Adrenal gland (tissue), 12 donors: ENCODE data around the gene ARL5C. TPM values are rescaled to one million over a fixed set of nuclear protein-coding genes. Genes with fewer than 3 reads are reported as not detected.
A peak's percentile ranks its signal among the peaks of the same experiment; 100 is the strongest.
"Not testable (repeated sequence)": the region's sequence is repeated elsewhere in the genome, so short reads cannot be mapped to it uniquely, and the experiment has no call there.

Experiments used
- DNase-seq, 7 donors: peaks; one replicate each; pipeline ENCODE4 v3.0.0-alpha.2; 2019 to 2020
- H3K27ac ChIP-seq, 5 donors: fragments of 200-600 bp; sonication (generic) in 4 of 5; 1 replicate in 3 of 5; 2 replicates in 2 of 5; pipeline versions ENCODE4 v1.5.1 to v1.8.0; 2016 to 2020; ENCODE audit warnings: mild to moderate bottlenecking in 1 of 5
- H3K27me3 ChIP-seq: fragments of 200-600 bp; 2 replicates; pipeline ENCODE4 v1.8.0; 2021
- H3K36me3 ChIP-seq, 2 donors: fragments of 200-600 bp; replicated peaks in 1 of 2; 1 replicate in 1 of 2; 2 replicates in 1 of 2; pipeline versions ENCODE4 v1.5.1 to v1.8.0; 2018 to 2022
- H3K4me1 ChIP-seq, 2 donors: fragments of 200-600 bp; replicated peaks in 1 of 2; 1 replicate in 1 of 2; 2 replicates in 1 of 2; pipeline versions ENCODE4 v1.5.1 to v1.8.0; 2018 to 2021
- H3K4me3 ChIP-seq, 4 donors: fragments of 200-600 bp; sonication (generic) in 3 of 4; one replicate each; pipeline ENCODE4 v1.5.1; 2016 to 2018
- H3K9me3 ChIP-seq, 3 donors: fragments of 200-600 bp; sonication (generic) in 1 of 3; replicated peaks in 1 of 3; 1 replicate in 2 of 3; 2 replicates in 1 of 3; pipeline versions ENCODE4 v1.5.1 to v1.8.0; 2016 to 2021
- POLR2A ChIP-seq, 2 donors: fragments of 450-650 bp; IDR thresholded peaks; one replicate each; pipeline ENCODE4 v1.6.1; 2017; ENCODE audit warnings: antibody characterized with exemption in 2 of 2, mild to moderate bottlenecking in 2 of 2, moderate library complexity in 1 of 2
- WGBS, 4 donors: extraction: QIAGEN DNeasy Blood & Tissue Kit in 2 of 4; methylation state at CpG; one replicate each; pipeline versions ENCODE4 v1.1.5 to v1.1.7; 2013 to 2017; 5-methylcytosine and 5-hydroxymethylcytosine counted together
- intact Hi-C, 2 donors: fragments of 100-400 bp; cut with DNase I; formaldehyde crosslinking; loops; one replicate each; pipeline versions ENCODE4 v1.14.1 to v1.15.0; 2022 to 2023
- polyA plus RNA-seq, 3 donors: library from polyadenylated mRNA; stranded (reverse); fragments of 200-250 nt in 2 of 3; fragments of 350-450 nt in 1 of 3; fragmentation: Illumina TruSeq in 1 of 3; extraction: RNeasy Lipid Tissue Mini Kit (QIAGEN cat#74804) in 1 of 3; gene quantifications; one replicate each; pipeline ENCODE4 v1.2.3, GENCODE V29; 2013 to 2014
- total RNA-seq, 9 donors: library from RNA; depleted of rRNA in 4 of 9; stranded (reverse); fragments of >200 nt in 4 of 9; fragments of 120-200 nt in 1 of 9; fragmentation: NEBNext Ultra II Directional in 1 of 9; extraction: Animal tissue kit (Norgen Biotek cat#: 25700) in 1 of 9; gene quantifications; one replicate each; pipeline versions ENCODE4 v1.1.0 to v1.2.4, GENCODE V29; 2013 to 2023
- TF ChIP-seq, protein P1 (sequence below), 6 experiments: fragments of 450-650 bp in 4 of 6; fragments of 200-600 bp in 2 of 6; sonication (generic) in 1 of 6; IDR thresholded peaks; 1 replicate in 5 of 6; 2 replicates in 1 of 6; pipeline versions ENCODE4 v1.5.1 to v1.8.0; 2016 to 2021; ENCODE audit warnings: antibody characterized with exemption in 6 of 6, mild to moderate bottlenecking in 2 of 6, moderate library complexity in 1 of 6
- donor health status: healthy with polysubstance abuse.
- donor health status: Bipolar disorder and iron deficiency.
- donor health status: DM: yes; HTN: yes; CAD: no.
- donor health status: DM: no; HTN: no; CAD: no.
- donor health status: DM: no; HTN: no; CAD: no.
- donor health status: DM: yes; HTN: yes; CAD: no.

The ARL5C gene
- total and polyA plus RNA-seq, 12 donors, result not detected

DNA sequence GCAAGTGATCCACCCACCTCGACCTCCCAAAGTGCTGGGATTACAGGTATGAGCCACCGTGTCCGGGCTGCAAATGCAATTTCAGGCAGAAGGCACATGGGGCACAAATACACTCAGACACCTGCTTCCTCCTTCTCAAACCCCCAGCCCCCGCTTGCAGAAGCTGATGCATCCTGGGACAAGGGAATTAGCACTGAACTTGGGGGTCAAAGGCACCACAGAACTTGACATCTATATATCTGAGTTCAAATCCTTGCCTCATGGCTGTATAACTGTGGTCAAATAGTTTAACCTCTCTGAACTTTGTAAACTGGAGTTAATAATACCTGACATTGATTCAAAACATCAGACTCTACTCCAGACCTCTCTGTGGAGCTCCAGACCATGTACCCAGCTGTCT is 4.1 kb upstream of the ARL5C start:
- DNase-seq, result no peak
- no peak overlapping the region for H3K27ac ChIP-seq
- no peaks in the 10 kb centered on the region for H3K9me3 ChIP-seq
- TF ChIP-seq, protein P1, sequence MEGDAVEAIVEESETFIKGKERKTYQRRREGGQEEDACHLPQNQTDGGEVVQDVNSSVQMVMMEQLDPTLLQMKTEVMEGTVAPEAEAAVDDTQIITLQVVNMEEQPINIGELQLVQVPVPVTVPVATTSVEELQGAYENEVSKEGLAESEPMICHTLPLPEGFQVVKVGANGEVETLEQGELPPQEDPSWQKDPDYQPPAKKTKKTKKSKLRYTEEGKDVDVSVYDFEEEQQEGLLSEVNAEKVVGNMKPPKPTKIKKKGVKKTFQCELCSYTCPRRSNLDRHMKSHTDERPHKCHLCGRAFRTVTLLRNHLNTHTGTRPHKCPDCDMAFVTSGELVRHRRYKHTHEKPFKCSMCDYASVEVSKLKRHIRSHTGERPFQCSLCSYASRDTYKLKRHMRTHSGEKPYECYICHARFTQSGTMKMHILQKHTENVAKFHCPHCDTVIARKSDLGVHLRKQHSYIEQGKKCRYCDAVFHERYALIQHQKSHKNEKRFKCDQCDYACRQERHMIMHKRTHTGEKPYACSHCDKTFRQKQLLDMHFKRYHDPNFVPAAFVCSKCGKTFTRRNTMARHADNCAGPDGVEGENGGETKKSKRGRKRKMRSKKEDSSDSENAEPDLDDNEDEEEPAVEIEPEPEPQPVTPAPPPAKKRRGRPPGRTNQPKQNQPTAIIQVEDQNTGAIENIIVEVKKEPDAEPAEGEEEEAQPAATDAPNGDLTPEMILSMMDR (IDR thresholded peaks at IDR 0.05), result no peak
- TF ChIP-seq POLR2A (IDR thresholded peaks at IDR 0.05), result no peak
- intact Hi-C loops, result no loop called here
- no peak overlapping the region for H3K4me3 ChIP-seq
- no peaks in the 10 kb centered on the region for H3K4me1 ChIP-seq
- 62 to 80% (median 66%) methylated on average over 3 to 4 of the region's 4 CpGs for WGBS, 4 donors
- H3K27me3 ChIP-seq, result peaks cover 7% of the 10 kb centered on the region
- no peaks in the 10 kb centered on the region for H3K36me3 ChIP-seq

DNA sequence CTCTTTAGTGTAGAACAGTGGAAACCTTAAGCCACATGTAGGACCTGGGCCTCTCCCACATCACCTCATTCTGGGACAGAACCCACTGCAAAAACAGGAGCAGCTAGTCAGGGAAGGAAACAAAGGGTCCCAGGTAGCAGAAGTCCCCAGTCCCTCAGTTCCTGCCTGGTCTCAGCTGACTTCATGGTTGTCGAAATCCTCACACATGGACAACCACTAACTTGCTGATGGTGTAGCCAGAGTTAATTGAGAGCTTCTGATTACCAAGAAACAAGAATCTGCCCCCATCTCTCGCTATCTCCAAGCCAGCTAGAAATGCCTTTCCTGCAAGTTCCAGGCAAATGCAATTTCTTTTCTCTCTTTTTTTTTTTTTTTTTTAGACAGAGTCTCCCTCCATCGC is 3.6 kb upstream of the ARL5C start:
- H3K27me3 ChIP-seq, result peaks cover 12% of the 10 kb centered on the region
- no peak overlapping the region for H3K4me3 ChIP-seq
- no peak for DNase-seq
- TF ChIP-seq, protein P1 (IDR thresholded peaks at IDR 0.05), result no peak
- TF ChIP-seq POLR2A (IDR thresholded peaks at IDR 0.05), result no peak
- intact Hi-C loops, result no loop called here
- no peak overlapping the region for H3K27ac ChIP-seq
- H3K36me3 ChIP-seq, result no peaks in the 10 kb centered on the region
- 70 to 81% (median 76%) methylated on average over 3 of the region's 3 CpGs for WGBS, 4 donors
- no peaks in the 10 kb centered on the region for H3K9me3 ChIP-seq
- peaks cover 0 to under 1% of the 10 kb centered on the region in 2 donors for H3K4me1 ChIP-seq

DNA sequence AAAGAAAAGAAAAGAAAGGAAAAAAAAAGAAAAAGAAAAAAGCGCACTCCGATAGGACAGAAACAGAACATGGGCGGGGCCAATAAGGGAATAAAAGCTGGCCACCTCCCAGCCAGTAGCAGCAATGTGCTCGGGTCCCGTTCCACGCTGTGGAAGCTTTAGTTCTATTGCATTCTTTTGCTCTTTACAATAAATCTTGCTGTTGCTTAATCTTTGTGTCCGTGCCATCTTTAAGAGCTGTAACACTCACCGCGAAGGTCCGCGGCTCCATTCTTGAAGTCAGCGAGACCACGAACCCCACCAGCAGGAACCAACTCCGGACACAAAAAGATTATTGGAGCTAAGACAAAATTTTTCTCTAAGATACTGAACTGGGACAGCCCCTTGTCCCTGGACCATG is 3.1 kb upstream of the ARL5C start:
- TF ChIP-seq POLR2A (IDR thresholded peaks at IDR 0.05), result no peak
- peaks cover 0 to 5% of the 10 kb centered on the region in 2 donors for H3K4me1 ChIP-seq
- H3K9me3 ChIP-seq, result no peaks in the 10 kb centered on the region
- no peaks in the 10 kb centered on the region for H3K36me3 ChIP-seq
- H3K27me3 ChIP-seq, result peaks cover 12% of the 10 kb centered on the region
- no peak for DNase-seq
- intact Hi-C loops, result no loop called here
- 79 to 86% (median 81%) methylated on average over 14 of the region's 14 CpGs for WGBS, 4 donors
- no peak overlapping the region for H3K4me3 ChIP-seq
- H3K27ac ChIP-seq, result no peak overlapping the region

DNA sequence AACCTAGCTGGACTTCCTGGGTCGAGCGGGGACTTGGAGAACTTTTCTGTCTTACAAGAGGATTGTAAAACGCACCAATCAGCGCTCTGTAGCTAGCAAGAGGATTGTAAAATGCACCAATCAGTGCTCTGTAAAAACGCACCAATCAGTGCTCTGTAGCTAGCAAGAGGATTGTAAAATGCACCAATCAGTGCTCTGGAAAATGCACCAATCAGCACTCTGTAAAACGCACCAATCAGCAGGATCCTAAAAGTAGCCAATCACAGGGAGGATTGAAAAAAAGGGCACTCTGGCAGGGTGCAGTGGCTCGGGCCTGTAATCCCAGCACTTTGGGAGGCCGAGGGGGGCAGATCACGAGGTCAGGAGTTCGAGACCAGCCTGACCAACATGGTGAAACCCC is 2.5 kb upstream of the ARL5C start:
- H3K27ac ChIP-seq, intact Hi-C loops, H3K4me3 ChIP-seq, H3K9me3 ChIP-seq, H3K4me1 ChIP-seq, DNase-seq, H3K36me3 ChIP-seq: not testable (repeated sequence)
- 90 to 96% (median 94%) methylated on average over 10 of the region's 10 CpGs for whole genome bisulfite sequencing, 4 donors
- peaks cover 12% of the 10 kb centered on the region for H3K27me3 ChIP-seq

DNA sequence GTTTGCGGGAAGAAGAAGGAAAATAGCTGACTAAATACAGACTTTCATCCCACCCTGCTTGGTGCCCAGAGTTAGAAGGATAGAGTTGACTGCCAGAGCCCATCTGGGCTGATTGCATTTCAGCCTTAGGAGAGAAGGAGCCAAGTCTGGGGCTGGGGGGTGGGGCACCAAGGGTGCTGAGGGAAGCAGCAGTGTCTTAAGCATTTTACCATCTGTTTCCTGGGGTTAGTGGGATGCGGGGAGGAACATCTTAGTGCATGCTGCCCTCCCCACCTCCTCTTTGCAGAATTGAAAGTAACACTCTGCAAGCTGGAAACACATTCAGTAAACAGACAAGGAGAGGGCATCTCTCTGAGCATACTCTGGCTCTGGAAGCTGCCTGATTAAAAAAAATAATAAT is 1.5 kb upstream of the ARL5C start:
- TF ChIP-seq, protein P1 (IDR thresholded peaks at IDR 0.05), result no peak
- no peak for TF ChIP-seq POLR2A (IDR thresholded peaks at IDR 0.05)
- DNase-seq, result peak in 1 of 7 donors; percentile 24
- Histone ChIP-seq H3K4me3 (no peak overlapping the region), H3K9me3 (no peaks in the 10 kb centered on the region), H3K36me3 (no peaks in the 10 kb centered on the region), H3K27me3 (peaks cover 12% of the 10 kb centered on the region), H3K27ac (no peak overlapping the region), H3K4me1 (peaks cover 0 to 7% of the 10 kb centered on the region in 2 donors)
- 29 to 73% (median 58%) methylated on average over 2 of the region's 2 CpGs for WGBS, 4 donors
- intact Hi-C loops, result no loop called here
